ENCODE results near the gene BTG1. TPM values are rescaled to one million over a fixed set of nuclear protein-coding genes. Genes with fewer than 3 reads are reported as not detected.

Gene BTG1
- total RNA-seq, 1 experiment from 2014 or later, result 32.7 TPM

DNA sequence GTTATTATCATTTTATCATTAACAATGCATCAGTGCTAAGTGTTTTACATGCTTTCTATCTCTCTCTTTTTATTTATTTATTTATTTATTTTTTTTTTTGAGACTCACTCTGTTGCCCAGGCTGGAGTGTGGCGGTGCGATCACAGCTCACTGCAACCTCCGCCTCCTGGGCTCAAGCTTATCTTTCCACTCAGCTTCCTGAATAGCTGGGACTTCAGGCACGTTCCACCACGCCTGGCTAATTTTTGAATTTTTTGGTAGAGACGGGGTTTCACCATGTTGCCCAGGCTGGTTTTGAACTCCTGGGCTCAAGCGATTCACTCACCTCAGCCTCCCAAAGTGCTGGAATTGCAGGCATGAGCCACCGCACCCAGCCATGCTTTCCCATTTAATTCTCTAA is 3.9 kb upstream of the BTG1 start:
- no peak overlapping the region for H2AK5ac ChIP-seq (ENCODE audit: insufficient read length, low read length)
- H3K4ac ChIP-seq (ENCODE audit: low read depth, low read length), result no peak overlapping the region
- H3K9ac ChIP-seq (ENCODE audit: extremely low read depth, insufficient read length, low read length), result no peak overlapping the region
- H4K20me1 ChIP-seq (ENCODE audit: control insufficient read depth, insufficient read depth, insufficient read length), result no peaks in the 10 kb centered on the region
- H3K27ac Mint-ChIP-seq, result no peak overlapping the region
- no peak overlapping the region for H2BK20ac ChIP-seq (ENCODE audit: low read depth, low read length, poor library complexity, severe bottlenecking)
- H3K14ac ChIP-seq (ENCODE audit: insufficient read depth, low read length), result no peak overlapping the region
- peaks cover 1 to 2% of the 10 kb centered on the region in 2 experiments; a peak in 2 of 5 replicates for H3K9me3 Mint-ChIP-seq
- no peak overlapping the region for H3K56ac ChIP-seq (ENCODE audit: insufficient read length, low read depth, low read length)
- H3T11ph ChIP-seq (ENCODE audit: low read length), result no peak overlapping the region
- H4K91ac ChIP-seq (ENCODE audit: insufficient read length, low read depth, low read length), result no peak overlapping the region
- H3K23me2 ChIP-seq (ENCODE audit: insufficient read length, low read depth, low read length, poor library complexity, severe bottlenecking), result peaks cover 8% of the 10 kb centered on the region
- TF ChIP-seq, protein P1, sequence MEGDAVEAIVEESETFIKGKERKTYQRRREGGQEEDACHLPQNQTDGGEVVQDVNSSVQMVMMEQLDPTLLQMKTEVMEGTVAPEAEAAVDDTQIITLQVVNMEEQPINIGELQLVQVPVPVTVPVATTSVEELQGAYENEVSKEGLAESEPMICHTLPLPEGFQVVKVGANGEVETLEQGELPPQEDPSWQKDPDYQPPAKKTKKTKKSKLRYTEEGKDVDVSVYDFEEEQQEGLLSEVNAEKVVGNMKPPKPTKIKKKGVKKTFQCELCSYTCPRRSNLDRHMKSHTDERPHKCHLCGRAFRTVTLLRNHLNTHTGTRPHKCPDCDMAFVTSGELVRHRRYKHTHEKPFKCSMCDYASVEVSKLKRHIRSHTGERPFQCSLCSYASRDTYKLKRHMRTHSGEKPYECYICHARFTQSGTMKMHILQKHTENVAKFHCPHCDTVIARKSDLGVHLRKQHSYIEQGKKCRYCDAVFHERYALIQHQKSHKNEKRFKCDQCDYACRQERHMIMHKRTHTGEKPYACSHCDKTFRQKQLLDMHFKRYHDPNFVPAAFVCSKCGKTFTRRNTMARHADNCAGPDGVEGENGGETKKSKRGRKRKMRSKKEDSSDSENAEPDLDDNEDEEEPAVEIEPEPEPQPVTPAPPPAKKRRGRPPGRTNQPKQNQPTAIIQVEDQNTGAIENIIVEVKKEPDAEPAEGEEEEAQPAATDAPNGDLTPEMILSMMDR (conservative IDR thresholded peaks at IDR 0.05), result no peak
- H2AFZ ChIP-seq (ENCODE audit: low read length), result no peak overlapping the region
- H3K4me1 ChIP-seq (ENCODE audit: insufficient read depth, low read length), result peaks cover 2% of the 10 kb centered on the region; the same call in 1 of the 2 replicates
- H2BK120ac ChIP-seq (ENCODE audit: low read depth, low read length, poor library complexity, severe bottlenecking), result no peak overlapping the region
- peaks cover 3 to 15% (median 4%) of the 10 kb centered on the region in 3 experiments for H3K36me3 Mint-ChIP-seq (ENCODE audit: insufficient read depth in 1 of 3, low read depth in 3 of 3)
- WGBS (ENCODE audit: extremely low coverage, insufficient read length, low lambda C conversion rate), result no CpG with 5 or more reads among the region's 8 CpGs
- peaks cover 19 to 24% of the 10 kb centered on the region in 2 experiments for H3K4me1 Mint-ChIP-seq
- no peaks in the 10 kb centered on the region; the same call in 1 of the 2 replicates for H3K27me3 Mint-ChIP-seq (ENCODE audit: low read depth)
- no peak overlapping the region for H2BK5ac ChIP-seq (ENCODE audit: insufficient read length, low read length)
- no peaks in the 10 kb centered on the region for H3K9me3 ChIP-seq (ENCODE audit: control insufficient read depth, low read depth, low read length)
- no peak overlapping the region for H3K18ac ChIP-seq (ENCODE audit: insufficient read length, low read depth, low read length)
- H4K5ac ChIP-seq (ENCODE audit: insufficient read length, low read depth, low read length), result no peak overlapping the region
- no peak overlapping the region for H4K8ac ChIP-seq (replicated peaks; ENCODE audit: insufficient read length, low read depth, low read length)
- H3K4me2 ChIP-seq (ENCODE audit: insufficient read depth, insufficient read length, low read length), result no peak overlapping the region
- no peak for DNase-seq
- H3K27ac ChIP-seq (ENCODE audit: insufficient read length, low read depth, low read length), result no peak overlapping the region
- H3K23ac ChIP-seq (ENCODE audit: insufficient read length, low read depth, low read length), result no peak overlapping the region
- H3K79me1 ChIP-seq (ENCODE audit: insufficient read depth, low read depth, low read length, poor library complexity, severe bottlenecking), result no peaks in the 10 kb centered on the region
- no peak overlapping the region for H2BK12ac ChIP-seq (ENCODE audit: insufficient read length, low read depth, low read length)
- H3K4me3 Mint-ChIP-seq, result no peak overlapping the region
- peaks cover 4% of the 10 kb centered on the region; the same call in 1 of the 2 replicates for H3K79me2 ChIP-seq (ENCODE audit: insufficient read depth, low read length)
- H2BK15ac ChIP-seq (ENCODE audit: low read depth, low read length), result no peak overlapping the region
- no peaks in the 10 kb centered on the region for H3K27me3 ChIP-seq (ENCODE audit: insufficient read depth, low read length)
